ENCODE data around the gene DLG4.
A peak's percentile ranks its signal among the peaks of the same experiment; 100 is the strongest.
"Not testable (repeated sequence)": the region's sequence is repeated elsewhere in the genome, so short reads cannot be mapped to it uniquely, and the experiment has no call there.

DLG4 gene

GRCh38 chr17:7211491-7212273 is 8.0 kb downstream of the DLG4 start:
- no peak for DNase-seq

- DNase-seq, result no peak
These were observed 10.7 kb downstream of the DLG4 start for GRCh38 chr17:7208754-7209460.

- no peak for DNase-seq
These were observed 11.5 kb downstream of the DLG4 start for GRCh38 chr17:7208027-7208571.

GRCh38 chr17:7207120-7208001 is 12.3 kb downstream of the DLG4 start:
- DNase-seq, result no peak

GRCh38 chr17:7205561-7205960 is 14.1 kb downstream of the DLG4 start:
- no peak for DNase-seq

GRCh38 chr17:7204828-7205461 is 14.7 kb downstream of the DLG4 start:
- peak; percentile 85 for DNase-seq

GRCh38 chr17:7204336-7204735 is 15.3 kb downstream of the DLG4 start:
- DNase-seq, result no peak

GRCh38 chr17:7203391-7203790 is 16.2 kb downstream of the DLG4 start:
- no peak for DNase-seq

GRCh38 chr17:7196651-7197401 is 22.8 kb downstream of the DLG4 start:
- DNase-seq, result no peak

GRCh38 chr17:7195971-7196370 is 23.7 kb downstream of the DLG4 start:
- no peak for DNase-seq

- no peak for DNase-seq
These were observed 27.2 kb downstream of the DLG4 start for GRCh38 chr17:7192271-7192937.

- no peak for DNase-seq
These were observed 27.9 kb downstream of the DLG4 start for GRCh38 chr17:7191571-7192270.

- DNase-seq, result no peak
These were observed 28.6 kb downstream of the DLG4 start for GRCh38 chr17:7191069-7191468.

GRCh38 chr17:7190276-7190917 is 29.2 kb downstream of the DLG4 start:
- DNase-seq, result no peak

GRCh38 chr17:7186241-7186640 is 33.4 kb downstream of the DLG4 start:
- DNase-seq, result no peak

- DNase-seq, result no peak
These were observed 35.0 kb downstream of the DLG4 start for GRCh38 chr17:7184647-7185046.

- no peak for DNase-seq
These were observed 35.5 kb downstream of the DLG4 start for GRCh38 chr17:7184091-7184488.

GRCh38 chr17:7183433-7184090 is 36.1 kb downstream of the DLG4 start:
- DNase-seq, result no peak

GRCh38 chr17:7182101-7182500 is 37.5 kb downstream of the DLG4 start:
- not testable (repeated sequence) for DNase-seq
